Lower leg skin (tissue), 4 donors: ENCODE results near the gene NDUFAF3. TPM values are rescaled to one million over a fixed set of nuclear protein-coding genes. Genes with fewer than 3 reads are reported as not detected.

Source experiments
- DNase-seq, 2 donors: peaks; one replicate each; pipeline ENCODE4 v3.0.0-alpha.2; 2019; ENCODE audit warnings: low spot score in 2 of 2
- H3K4me3 ChIP-seq: fragments of 200-600 bp; sonication (generic); 2 replicates; pipeline ENCODE4 v1.5.1; 2017; ENCODE audit warnings: mild to moderate bottlenecking, low read depth; ENCODE audit not compliant: poor library complexity, severe bottlenecking
- CTCF ChIP-seq, 3 donors: fragments of 450-650 bp; IDR thresholded peaks; one replicate each; pipeline ENCODE4 v1.5.1; 2016; ENCODE audit warnings: antibody characterized with exemption in 3 of 3, mild to moderate bottlenecking in 3 of 3, moderate library complexity in 2 of 3
- POLR2A ChIP-seq, 2 donors: fragments of 450-650 bp; IDR thresholded peaks; one replicate each; pipeline ENCODE4 v1.6.1; 2016 to 2017; ENCODE audit warnings: antibody characterized with exemption in 2 of 2, mild to moderate bottlenecking in 1 of 2, moderate library complexity in 1 of 2
- WGBS, 2 donors: methylation state at CpG; one replicate each; pipeline ENCODE4 v1.1.5; 2018; 5-methylcytosine and 5-hydroxymethylcytosine counted together
- intact Hi-C: fragments of 100-400 bp; cut with DNase I; formaldehyde crosslinking; loops from one replicate; pipeline ENCODE4 v1.15.0; 2023; ENCODE audit warnings: low total_unique reads
- microRNA counts, 2 donors: library from miRNA; unstranded; fragments of <30 nt; microRNA quantifications; one replicate each; lab custom pipeline; 2016
- microRNA-seq, 2 donors: library from miRNA; unstranded; fragments of <30 nt; microRNA quantifications; one replicate each; pipeline ENCODE4, GENCODE V29; 2016; ENCODE audit warnings: borderline replicate concordance in 2 of 2, borderline number of aligned reads in 1 of 2
- total RNA-seq, 4 donors: library from RNA; depleted of rRNA; stranded (reverse); fragments of >200 nt; gene quantifications; one replicate each; pipeline ENCODE4 v1.1.0, GENCODE V29; 2016

Gene NDUFAF3
- total RNA-seq, 4 donors from 2014 or later = 24.2 to 85.9 (median 65.0) TPM

GRCh38 chr3:49035281-49035680, 13.4 kb downstream of the NDUFAF3 start:
- TF ChIP-seq CTCF (IDR thresholded peaks at IDR 0.05) (no peak), POLR2A (IDR thresholded peaks at IDR 0.05) (no peak)
- WGBS, 2 donors = 90% methylated on average over 3 of the region's 3 CpGs
- no peak overlapping the region for H3K4me3 ChIP-seq
- no peak for DNase-seq
- intact Hi-C loops = no loop called here

GRCh38 chr3:49053543-49053942, 31.6 kb downstream of the NDUFAF3 start:
- no peak for TF ChIP-seq CTCF (IDR thresholded peaks at IDR 0.05)
- no peak for TF ChIP-seq POLR2A (IDR thresholded peaks at IDR 0.05)
- DNase-seq = no peak
- 93 to 94% methylated on average over 1 of the region's 1 CpG for WGBS, 2 donors
- intact Hi-C loops = no loop called here
- no peak overlapping the region for H3K4me3 ChIP-seq

GRCh38 chr3:49054344-49054862, 32.5 kb downstream of the NDUFAF3 start:
- 96 to 97% methylated on average over 2 of the region's 2 CpGs for WGBS, 2 donors
- intact Hi-C loops = no loop called here

GRCh38 chr3:49057268-49057667, 35.3 kb downstream of the NDUFAF3 start:
- intact Hi-C loops = no loop called here
- WGBS, 2 donors = 98 to 100% methylated on average over 5 to 9 of the region's 10 CpGs
- TF ChIP-seq POLR2A (IDR thresholded peaks at IDR 0.05) (no peak), CTCF (IDR thresholded peaks at IDR 0.05) (no peak)
- no peak overlapping the region for H3K4me3 ChIP-seq
- DNase-seq = no peak

More at GRCh38 chr3:49054344-49054862, 32.5 kb downstream of the NDUFAF3 start:
- H3K4me3 ChIP-seq = no peak overlapping the region
- no peak for DNase-seq
- TF ChIP-seq CTCF (IDR thresholded peaks at IDR 0.05) (no peak), POLR2A (IDR thresholded peaks at IDR 0.05) (no peak)

- WGBS, 2 donors = 92 to 93% methylated on average over 7 of the region's 7 CpGs
- TF ChIP-seq CTCF (IDR thresholded peaks at IDR 0.05) (no peak), POLR2A (IDR thresholded peaks at IDR 0.05) (no peak)
- no peak overlapping the region for H3K4me3 ChIP-seq
- no peak for DNase-seq
- intact Hi-C loops = no loop called here
Measured at GRCh38 chr3:49058011-49058410, 36.1 kb downstream of the NDUFAF3 start.

MicroRNAs within 50 kb of the gene (microRNA counts, 767-probe panel; counts per million panel counts)
- microRNA hsa-miR-191-5p (lab: Ali Mortazavi, UCI) = 12,965 to 15,428 counts per million in 2 donors
- 0 to 358 counts per million in 2 donors for microRNA hsa-miR-425-5p (lab: Ali Mortazavi, UCI)

Small RNA genes within 50 kb of the gene (microRNA-seq; reads per million reads assigned to microRNA genes)
- 11,566 to 11,569 reads per million in 2 donors for gene MIR191
- gene MIR425 = 829 to 904 reads per million in 2 donors

Other genes starting within 250 kb of the NDUFAF3 start
- gene PRKAR2A, start 174.2 kb upstream of the NDUFAF3 start, total RNA-seq = 10 to 100 TPM; 25.4 to 53.2 (median 29.3) TPM
- gene SLC25A20, start 123.2 kb upstream of the NDUFAF3 start, total RNA-seq = 10 to 100 TPM; 11.4 to 46.3 (median 20.4) TPM
- gene ARIH2, start 103.3 kb upstream of the NDUFAF3 start, total RNA-seq = 10 to 100 TPM; 41.5 to 75.7 (median 69.1) TPM
- gene P4HTM, start 31.9 kb upstream of the NDUFAF3 start, total RNA-seq = 10 to 100 TPM; 23.4 to 41.9 (median 36.0) TPM
- gene WDR6, start 14.7 kb upstream of the NDUFAF3 start, total RNA-seq = 10 to 100 TPM; 39.5 to 86.9 (median 49.8) TPM
- 10 to 100 TPM; 51.5 to 78.4 (median 62.1) TPM for gene DALRD3, start 3.5 kb upstream of the NDUFAF3 start, total RNA-seq
- 100 to 1,000 TPM; 205 to 275 (median 222) TPM for gene IMPDH2, start 7.3 kb downstream of the NDUFAF3 start, total RNA-seq
- gene QRICH1, start 72.0 kb downstream of the NDUFAF3 start, total RNA-seq = 100 to 1,000 TPM in 1 of 4 donors, 10 to 100 TPM in 3; 72.4 to 106 (median 84.2) TPM
- 100 to 1,000 TPM; 229 to 459 (median 321) TPM for gene QARS1, start 82.6 kb downstream of the NDUFAF3 start, total RNA-seq
- gene USP19, start 98.7 kb downstream of the NDUFAF3 start, total RNA-seq = 100 to 1,000 TPM in 1 of 4 donors, 10 to 100 TPM in 3; 71.6 to 151 (median 77.4) TPM
- gene LAMB2, start 110.9 kb downstream of the NDUFAF3 start, total RNA-seq = 100 to 1,000 TPM; 312 to 485 (median 356) TPM
- 10 to 100 TPM; 28.0 to 39.9 (median 33.7) TPM for gene CCDC71, start 144.2 kb downstream of the NDUFAF3 start, total RNA-seq
- gene KLHDC8B, start 149.5 kb downstream of the NDUFAF3 start, total RNA-seq = 10 to 100 TPM; 52.4 to 65.2 (median 56.0) TPM